Ishikawa (cell line): ENCODE measurements around the gene LRP8.

Experiments
- CEBPB ChIP-seq: IDR thresholded peaks from 2 replicates; pipeline ENCODE4 v1.6.1; 2012
- CREB1 ChIP-seq: IDR thresholded peaks from 2 replicates; pipeline ENCODE4 v1.6.1; 2012; ENCODE audit warnings: low read depth
- EGR1 ChIP-seq: IDR thresholded peaks from 2 replicates; pipeline ENCODE4 v1.6.1; 2012
- EP300 ChIP-seq: IDR thresholded peaks from 2 replicates; pipeline ENCODE4 v1.6.1; 2012; ENCODE audit warnings: borderline replicate concordance
- FOXM1 ChIP-seq: IDR thresholded peaks from 2 replicates; pipeline ENCODE4 v1.6.1; 2012; ENCODE audit warnings: low read depth, borderline replicate concordance
- NFIC ChIP-seq: IDR thresholded peaks from 2 replicates; pipeline ENCODE4 v1.6.1; 2012
- RAD21 ChIP-seq: IDR thresholded peaks from 2 replicates; pipeline ENCODE4 v1.6.1; 2012; ENCODE audit warnings: low read depth
- TAF1 ChIP-seq: IDR thresholded peaks from 2 replicates; pipeline ENCODE4 v1.6.1; 2012; ENCODE audit warnings: low read depth, mild to moderate bottlenecking
- TCF12 ChIP-seq: IDR thresholded peaks from 2 replicates; pipeline ENCODE4 v1.6.1; 2012; ENCODE audit warnings: low read depth
- TEAD4 ChIP-seq: IDR thresholded peaks from 2 replicates; pipeline ENCODE4 v1.6.1; 2012
- YY1 ChIP-seq: IDR thresholded peaks from 2 replicates; pipeline ENCODE4 v1.6.1; 2012; ENCODE audit warnings: low read depth
- ZBTB7A ChIP-seq: IDR thresholded peaks from 2 replicates; pipeline ENCODE4 v1.6.1; 2012; ENCODE audit warnings: low read depth
- TF ChIP-seq, protein P1 (sequence below): IDR thresholded peaks from 2 replicates; pipeline ENCODE4 v1.6.1; 2012; ENCODE audit warnings: low read depth, mild to moderate bottlenecking
- TF ChIP-seq, protein P2 (sequence below): IDR thresholded peaks from 2 replicates; pipeline ENCODE4 v1.6.1; 2012
- TF ChIP-seq, protein P3 (sequence below): IDR thresholded peaks from 2 replicates; pipeline ENCODE4 v1.6.1; 2012

LRP8 gene

DNA sequence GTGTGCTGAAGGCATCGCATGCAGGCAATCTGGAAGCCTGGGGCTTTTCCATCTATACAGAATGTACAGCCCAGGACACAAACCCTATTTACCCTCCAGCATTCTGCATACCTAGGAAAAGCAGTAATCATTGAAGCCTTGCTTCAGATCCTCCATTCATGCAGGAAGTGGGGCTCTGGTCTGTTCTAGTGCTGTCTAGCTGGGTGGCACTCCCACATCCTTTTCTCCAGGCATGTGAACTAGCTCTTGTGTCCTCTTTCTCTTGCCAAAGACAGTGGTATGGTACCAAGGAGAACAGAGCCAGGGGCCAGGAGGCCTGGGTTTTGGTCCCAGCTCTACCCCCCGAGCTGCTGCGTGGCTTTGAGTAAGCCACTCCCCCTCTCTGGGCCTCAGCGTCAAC lies 21.7 kb downstream of the LRP8 start:
- TF ChIP-seq EGR1 = no peak
- no peak for TF ChIP-seq RAD21
- no peak for TF ChIP-seq TEAD4
- TF ChIP-seq TCF12 = no peak
- TF ChIP-seq, protein P1, sequence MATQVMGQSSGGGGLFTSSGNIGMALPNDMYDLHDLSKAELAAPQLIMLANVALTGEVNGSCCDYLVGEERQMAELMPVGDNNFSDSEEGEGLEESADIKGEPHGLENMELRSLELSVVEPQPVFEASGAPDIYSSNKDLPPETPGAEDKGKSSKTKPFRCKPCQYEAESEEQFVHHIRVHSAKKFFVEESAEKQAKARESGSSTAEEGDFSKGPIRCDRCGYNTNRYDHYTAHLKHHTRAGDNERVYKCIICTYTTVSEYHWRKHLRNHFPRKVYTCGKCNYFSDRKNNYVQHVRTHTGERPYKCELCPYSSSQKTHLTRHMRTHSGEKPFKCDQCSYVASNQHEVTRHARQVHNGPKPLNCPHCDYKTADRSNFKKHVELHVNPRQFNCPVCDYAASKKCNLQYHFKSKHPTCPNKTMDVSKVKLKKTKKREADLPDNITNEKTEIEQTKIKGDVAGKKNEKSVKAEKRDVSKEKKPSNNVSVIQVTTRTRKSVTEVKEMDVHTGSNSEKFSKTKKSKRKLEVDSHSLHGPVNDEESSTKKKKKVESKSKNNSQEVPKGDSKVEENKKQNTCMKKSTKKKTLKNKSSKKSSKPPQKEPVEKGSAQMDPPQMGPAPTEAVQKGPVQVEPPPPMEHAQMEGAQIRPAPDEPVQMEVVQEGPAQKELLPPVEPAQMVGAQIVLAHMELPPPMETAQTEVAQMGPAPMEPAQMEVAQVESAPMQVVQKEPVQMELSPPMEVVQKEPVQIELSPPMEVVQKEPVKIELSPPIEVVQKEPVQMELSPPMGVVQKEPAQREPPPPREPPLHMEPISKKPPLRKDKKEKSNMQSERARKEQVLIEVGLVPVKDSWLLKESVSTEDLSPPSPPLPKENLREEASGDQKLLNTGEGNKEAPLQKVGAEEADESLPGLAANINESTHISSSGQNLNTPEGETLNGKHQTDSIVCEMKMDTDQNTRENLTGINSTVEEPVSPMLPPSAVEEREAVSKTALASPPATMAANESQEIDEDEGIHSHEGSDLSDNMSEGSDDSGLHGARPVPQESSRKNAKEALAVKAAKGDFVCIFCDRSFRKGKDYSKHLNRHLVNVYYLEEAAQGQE = no peak
- TF ChIP-seq, protein P2, sequence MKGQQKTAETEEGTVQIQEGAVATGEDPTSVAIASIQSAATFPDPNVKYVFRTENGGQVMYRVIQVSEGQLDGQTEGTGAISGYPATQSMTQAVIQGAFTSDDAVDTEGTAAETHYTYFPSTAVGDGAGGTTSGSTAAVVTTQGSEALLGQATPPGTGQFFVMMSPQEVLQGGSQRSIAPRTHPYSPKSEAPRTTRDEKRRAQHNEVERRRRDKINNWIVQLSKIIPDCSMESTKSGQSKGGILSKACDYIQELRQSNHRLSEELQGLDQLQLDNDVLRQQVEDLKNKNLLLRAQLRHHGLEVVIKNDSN = no peak
- TF ChIP-seq ZBTB7A = no peak
- no peak for TF ChIP-seq YY1
- no peak for TF ChIP-seq FOXM1
- no peak for TF ChIP-seq NFIC
- TF ChIP-seq CREB1 = no peak
- no peak for TF ChIP-seq EP300
- TF ChIP-seq TAF1 = no peak
- no peak for TF ChIP-seq CEBPB
- TF ChIP-seq, protein P3, sequence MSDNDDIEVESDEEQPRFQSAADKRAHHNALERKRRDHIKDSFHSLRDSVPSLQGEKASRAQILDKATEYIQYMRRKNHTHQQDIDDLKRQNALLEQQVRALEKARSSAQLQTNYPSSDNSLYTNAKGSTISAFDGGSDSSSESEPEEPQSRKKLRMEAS = no peak

DNA sequence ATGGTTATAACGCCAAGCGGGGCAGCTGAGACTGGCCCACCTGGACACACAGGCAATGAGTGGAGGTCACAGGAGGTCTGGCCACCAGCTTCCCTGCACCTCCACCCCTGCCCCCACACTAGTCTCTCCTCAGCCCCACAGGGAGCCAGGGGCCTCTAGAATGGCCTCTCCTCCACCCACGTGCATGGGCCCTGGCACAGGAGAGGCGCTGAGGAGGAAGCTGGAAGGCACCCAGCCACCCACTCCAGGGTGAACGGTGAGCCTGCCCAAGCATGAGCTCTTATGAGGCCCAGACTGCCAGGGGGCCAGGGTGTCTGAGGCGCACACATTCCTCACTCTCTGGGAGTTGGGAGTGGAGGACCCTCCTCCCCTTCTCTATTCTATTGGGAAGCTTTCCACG lies 22.2 kb downstream of the LRP8 start:
- TF ChIP-seq EGR1 = peak; percentile 58; the same call in 1 of the 2 replicates
- TF ChIP-seq, protein P2 = no peak

DNA sequence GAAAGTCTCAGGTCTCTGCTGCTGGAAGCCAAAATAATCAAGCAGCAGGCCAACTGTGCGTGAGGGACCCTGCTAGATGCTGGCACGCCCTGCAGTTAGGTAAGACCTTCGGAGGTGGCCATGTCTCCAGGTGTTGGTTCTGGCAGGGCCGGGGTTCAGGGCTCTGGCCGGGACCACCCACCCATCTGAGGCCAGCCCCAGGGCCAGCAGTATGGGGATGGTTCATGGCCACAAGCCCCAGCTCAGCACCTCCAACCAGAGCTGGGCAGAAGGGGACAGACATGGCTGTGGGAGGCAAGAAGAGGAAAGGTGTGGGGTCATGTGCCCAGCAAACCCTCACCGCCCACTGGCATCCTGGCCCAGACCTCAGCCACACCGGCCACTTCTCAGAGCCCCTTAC lies 23.3 kb downstream of the LRP8 start:
- TF ChIP-seq TAF1 (no peak), NFIC (no peak), YY1 (no peak), ZBTB7A (no peak), CREB1 (no peak), TEAD4 (no peak), CEBPB (no peak), EP300 (no peak), FOXM1 (no peak)
- TF ChIP-seq, protein P2 = no peak
- TF ChIP-seq, protein P3 = no peak
- TF ChIP-seq, protein P1 = no peak

DNA sequence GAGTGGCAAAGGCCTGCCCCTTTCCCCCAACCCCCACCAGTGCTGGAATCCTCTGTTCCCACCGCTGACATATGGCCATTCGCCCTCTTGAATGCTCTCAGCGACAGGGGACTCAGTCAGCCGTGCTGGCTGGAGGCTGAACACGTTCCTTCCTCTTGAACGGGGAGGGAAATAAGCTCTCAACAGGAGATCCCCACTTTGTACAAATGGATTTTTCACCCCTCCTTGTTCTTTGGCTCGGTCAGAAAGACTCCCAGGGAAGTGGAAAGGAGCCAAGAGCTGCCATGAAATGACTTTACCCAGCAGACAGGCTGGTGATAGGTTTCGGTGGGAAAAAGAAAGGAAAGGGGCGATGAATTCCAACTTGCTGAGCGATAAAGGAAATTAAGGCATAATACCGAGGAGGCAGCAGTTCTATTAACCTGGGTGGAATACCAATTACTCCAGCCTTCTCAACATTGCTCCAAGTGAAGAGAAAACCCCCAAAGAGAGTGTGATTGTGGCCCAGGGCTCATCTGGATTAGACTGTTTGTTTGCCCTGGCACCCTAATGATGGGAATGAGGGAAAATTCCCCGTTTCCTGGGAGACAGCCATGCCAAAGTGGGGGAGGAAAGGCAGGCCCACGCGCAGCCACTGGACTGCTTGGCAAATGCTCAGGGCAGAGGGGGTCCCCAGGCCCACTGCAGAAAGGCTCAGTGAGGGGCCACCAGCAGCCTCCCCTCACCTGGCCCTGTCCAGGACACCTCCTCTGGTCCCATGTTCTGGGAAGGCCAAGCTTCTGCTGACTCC lies 23.9 kb downstream of the LRP8 start:
- TF ChIP-seq RAD21 (no peak), EGR1 (no peak), TEAD4 (no peak), ZBTB7A (no peak), CREB1 (no peak), YY1 (no peak), CEBPB (no peak)
- TF ChIP-seq, protein P1 = no peak
- TF ChIP-seq, protein P2 = no peak
